DOHH2 (cell line): ENCODE results near the gene PCNX2.

Experiments used
- CTCF ChIP-seq: fragments of 200-600 bp; sonication (generic); IDR thresholded peaks from one replicate; pipeline ENCODE4 v1.5.1; 2014; ENCODE audit warnings: antibody characterized with exemption, mild to moderate bottlenecking, low read depth, low read length; ENCODE audit not compliant: poor library complexity, severe bottlenecking
- EZH2phosphoT487 ChIP-seq: fragments of 200-600 bp; sonication (generic); IDR thresholded peaks from 2 replicates; pipeline ENCODE4 v1.6.1; 2017; ENCODE audit warnings: borderline replicate concordance, mild to moderate bottlenecking, antibody characterized with exemption, low read length, moderate library complexity, mixed read lengths

DNA sequence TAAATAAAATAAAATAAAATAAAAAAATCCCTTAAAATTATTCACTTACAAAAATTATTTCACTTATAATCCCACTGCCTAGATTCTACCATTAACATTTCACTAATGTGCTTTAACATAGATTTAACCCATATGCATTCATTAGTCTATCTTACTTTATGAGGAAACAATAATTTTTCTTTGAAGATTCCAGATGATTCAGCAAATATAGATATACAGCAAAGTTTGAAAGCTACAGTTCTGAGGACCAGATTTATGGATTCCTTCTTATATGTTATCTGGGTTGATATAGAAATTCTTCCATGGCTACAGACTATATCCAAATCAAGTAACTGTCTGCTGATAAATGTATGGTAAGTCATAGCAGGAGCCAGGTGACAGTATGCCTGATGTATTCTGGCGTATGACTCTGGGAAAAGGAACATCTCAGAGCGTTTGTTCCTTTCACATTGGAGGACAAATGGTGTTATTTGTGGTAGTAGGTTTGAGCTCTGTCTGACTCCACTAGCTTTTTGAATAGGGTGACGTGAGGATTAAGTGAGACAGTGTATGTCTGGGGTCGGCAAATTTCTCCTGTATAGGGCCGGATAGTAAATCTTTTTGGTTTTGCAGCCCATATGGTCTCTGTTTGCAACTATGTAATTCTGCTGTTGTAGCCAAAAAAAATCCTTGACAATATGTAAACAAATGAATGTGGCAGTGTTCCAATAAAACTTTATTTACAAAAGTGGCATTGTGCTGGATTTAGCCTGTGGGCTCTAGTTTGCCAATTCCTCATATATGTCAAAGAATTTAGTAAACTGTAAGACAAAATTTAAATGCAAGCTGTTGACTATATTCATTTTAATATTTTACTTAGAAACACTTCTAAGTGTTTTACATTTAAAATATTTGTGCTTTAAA is 41.3 kb upstream of the PCNX2 start:
- TF ChIP-seq CTCF (no peak), EZH2phosphoT487 (no peak)
